Measurements from ENCODE around the gene RASSF1. TPM values are rescaled to one million over a fixed set of nuclear protein-coding genes. Genes with fewer than 3 reads are reported as not detected.

Gene RASSF1
- total RNA-seq, 1 experiment from 2014 or later, result 15.8 TPM

GRCh38 chr3:50314816-50315215 is 25.8 kb downstream of the RASSF1 start:
- Mint-ChIP-seq H3K9me3 (peaks cover 9 to 12% of the 10 kb centered on the region in 2 experiments), H3K4me3 (no peak overlapping the region), H3K4me1 (peaks cover 8 to 22% of the 10 kb centered on the region in 2 experiments), H3K27ac (0 out of 7 replicates have a peak overlapping the region, but pooled peaks of 1 of the 3 experiments have one; percentile 38), H3K27me3 (ENCODE audit: low read depth) (peaks cover under 1% of the 10 kb centered on the region; the same call in 1 of the 2 replicates), H3K36me3 (ENCODE audit: insufficient read depth in 1 of 3, low read depth in 3 of 3) (peaks cover 48 to 58% (median 57%) of the 10 kb centered on the region in 3 experiments)
- no peak overlapping the region for H2BK5ac ChIP-seq (ENCODE audit: insufficient read length, low read length)
- H3K27me3 ChIP-seq (ENCODE audit: insufficient read depth, low read length), result no peaks in the 10 kb centered on the region
- no peak overlapping the region for H3K23ac ChIP-seq (ENCODE audit: insufficient read length, low read depth, low read length)
- no peaks in the 10 kb centered on the region for H3K79me2 ChIP-seq (ENCODE audit: insufficient read depth, low read length)
- H3K79me1 ChIP-seq (ENCODE audit: insufficient read depth, low read depth, low read length, poor library complexity, severe bottlenecking), result no peaks in the 10 kb centered on the region
- H3K27ac ChIP-seq (ENCODE audit: insufficient read length, low read depth, low read length), result no peak overlapping the region
- H4K5ac ChIP-seq (ENCODE audit: insufficient read length, low read depth, low read length), result no peak overlapping the region
- no peak overlapping the region for H3K14ac ChIP-seq (ENCODE audit: insufficient read depth, low read length)
- no peaks in the 10 kb centered on the region for H3K4me1 ChIP-seq (ENCODE audit: insufficient read depth, low read length)
- no peak overlapping the region for H4K8ac ChIP-seq (replicated peaks; ENCODE audit: insufficient read length, low read depth, low read length)
- H2BK15ac ChIP-seq (ENCODE audit: low read depth, low read length), result no peak overlapping the region
- H3K9me3 ChIP-seq (ENCODE audit: control insufficient read depth, low read depth, low read length), result no peaks in the 10 kb centered on the region
- H3K4ac ChIP-seq (ENCODE audit: low read depth, low read length), result no peak overlapping the region
- H4K91ac ChIP-seq (ENCODE audit: insufficient read length, low read depth, low read length), result no peak overlapping the region
- TF ChIP-seq, protein P1, sequence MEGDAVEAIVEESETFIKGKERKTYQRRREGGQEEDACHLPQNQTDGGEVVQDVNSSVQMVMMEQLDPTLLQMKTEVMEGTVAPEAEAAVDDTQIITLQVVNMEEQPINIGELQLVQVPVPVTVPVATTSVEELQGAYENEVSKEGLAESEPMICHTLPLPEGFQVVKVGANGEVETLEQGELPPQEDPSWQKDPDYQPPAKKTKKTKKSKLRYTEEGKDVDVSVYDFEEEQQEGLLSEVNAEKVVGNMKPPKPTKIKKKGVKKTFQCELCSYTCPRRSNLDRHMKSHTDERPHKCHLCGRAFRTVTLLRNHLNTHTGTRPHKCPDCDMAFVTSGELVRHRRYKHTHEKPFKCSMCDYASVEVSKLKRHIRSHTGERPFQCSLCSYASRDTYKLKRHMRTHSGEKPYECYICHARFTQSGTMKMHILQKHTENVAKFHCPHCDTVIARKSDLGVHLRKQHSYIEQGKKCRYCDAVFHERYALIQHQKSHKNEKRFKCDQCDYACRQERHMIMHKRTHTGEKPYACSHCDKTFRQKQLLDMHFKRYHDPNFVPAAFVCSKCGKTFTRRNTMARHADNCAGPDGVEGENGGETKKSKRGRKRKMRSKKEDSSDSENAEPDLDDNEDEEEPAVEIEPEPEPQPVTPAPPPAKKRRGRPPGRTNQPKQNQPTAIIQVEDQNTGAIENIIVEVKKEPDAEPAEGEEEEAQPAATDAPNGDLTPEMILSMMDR (conservative IDR thresholded peaks at IDR 0.05), result no peak
- no peaks in the 10 kb centered on the region for H3K23me2 ChIP-seq (ENCODE audit: insufficient read length, low read depth, low read length, poor library complexity, severe bottlenecking)
- no peak overlapping the region for H2AK5ac ChIP-seq (ENCODE audit: insufficient read length, low read length)
- no peak overlapping the region for H2BK12ac ChIP-seq (ENCODE audit: insufficient read length, low read depth, low read length)
- H3K56ac ChIP-seq (ENCODE audit: insufficient read length, low read depth, low read length), result no peak overlapping the region
- H2BK20ac ChIP-seq (ENCODE audit: low read depth, low read length, poor library complexity, severe bottlenecking), result no peak overlapping the region
- no peak overlapping the region for H3T11ph ChIP-seq (ENCODE audit: low read length)
- H2BK120ac ChIP-seq (ENCODE audit: low read depth, low read length, poor library complexity, severe bottlenecking), result no peak overlapping the region
- H2AFZ ChIP-seq (ENCODE audit: low read length), result no peak overlapping the region
- DNase-seq, result no peak
- no CpG with 5 or more reads among the region's 4 CpGs for WGBS (ENCODE audit: extremely low coverage, insufficient read length, low lambda C conversion rate)
- H3K18ac ChIP-seq (ENCODE audit: insufficient read length, low read depth, low read length), result no peak overlapping the region
- no peak overlapping the region for H3K9ac ChIP-seq (ENCODE audit: extremely low read depth, insufficient read length, low read length)
- no peak overlapping the region for H3K4me2 ChIP-seq (ENCODE audit: insufficient read depth, insufficient read length, low read length)
- no peaks in the 10 kb centered on the region for H4K20me1 ChIP-seq (ENCODE audit: control insufficient read depth, insufficient read depth, insufficient read length)
